GM18520 (cell line): ENCODE results near the gene RBPJ.
"Not testable (repeated sequence)": the region's sequence is repeated elsewhere in the genome, so short reads cannot be mapped to it uniquely, and the experiment has no call there.

ENCODE experiments used
- ATAC-seq: cut with Tn5 transposase; IDR thresholded peaks from one replicate; pipeline ENCODE4 v1.9.1; 2021; ENCODE audit not compliant: unreplicated experiment

RBPJ gene

DNA sequence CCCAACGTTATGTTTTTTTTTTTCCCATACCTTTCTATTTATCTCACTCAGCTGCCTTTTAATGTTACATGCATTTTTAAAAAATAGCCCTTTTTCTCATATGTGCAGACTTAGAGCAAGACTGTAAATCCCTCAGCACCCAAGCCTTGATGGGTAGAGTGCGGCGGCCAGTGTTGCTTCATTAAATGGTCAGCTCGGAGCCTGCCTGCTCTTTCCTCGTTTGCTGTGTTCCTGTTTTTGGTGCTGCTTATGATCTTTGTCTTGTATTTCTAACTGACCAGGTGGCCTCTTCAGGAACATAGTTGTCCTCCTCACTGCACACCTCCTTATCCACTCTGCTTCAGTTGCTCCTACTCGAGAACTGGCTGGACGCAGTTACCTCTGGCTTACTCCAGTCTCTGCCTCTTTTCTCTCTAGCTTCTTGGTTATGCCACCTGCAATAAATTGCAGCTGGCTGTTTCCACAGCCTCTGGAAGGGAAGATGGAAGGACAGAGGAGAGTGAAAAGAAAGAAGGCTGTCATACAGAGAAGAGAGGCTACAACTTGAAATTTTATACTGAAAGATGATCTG is 10.7 kb downstream of the RBPJ start:
- no peak for ATAC-seq

DNA sequence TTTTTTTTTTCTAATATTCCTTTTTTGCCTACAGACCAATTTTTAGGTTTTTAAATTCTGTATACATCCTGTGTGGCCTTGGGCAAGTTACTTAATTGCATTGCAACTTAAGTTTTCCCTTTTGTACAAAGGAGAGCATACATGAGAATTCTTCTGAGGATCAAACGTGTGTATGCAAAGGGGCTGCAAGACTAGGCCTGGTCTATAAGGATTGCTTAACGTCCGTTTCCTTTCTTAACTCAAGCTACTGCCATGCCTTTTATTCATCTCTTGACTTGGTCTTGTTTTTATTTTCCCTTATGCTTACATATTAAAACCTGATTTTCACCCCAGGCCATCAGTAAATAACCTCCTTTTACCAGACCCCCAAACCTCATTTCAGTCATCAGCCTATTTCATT is 13.6 kb downstream of the RBPJ start:
- ATAC-seq = no peak

DNA sequence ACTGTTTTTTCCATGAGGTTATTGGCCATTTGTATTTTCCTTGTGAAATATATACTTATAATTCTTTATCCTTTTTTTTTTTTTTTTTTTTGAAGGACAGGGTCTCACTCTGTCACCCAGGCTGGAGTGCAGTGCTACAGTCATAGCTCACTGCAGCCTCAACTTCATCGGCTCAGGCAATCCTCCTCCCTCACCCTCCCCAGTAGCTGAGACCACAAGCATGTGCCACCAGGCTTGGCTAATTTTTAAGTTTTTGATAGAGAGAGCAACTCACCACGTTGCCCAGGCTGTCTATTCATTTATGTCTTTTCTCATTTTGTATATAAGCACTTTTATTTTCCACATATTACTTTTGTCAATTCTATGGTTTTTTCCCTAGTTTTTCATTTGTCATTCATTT is 16.8 kb downstream of the RBPJ start:
- ATAC-seq = no peak

DNA sequence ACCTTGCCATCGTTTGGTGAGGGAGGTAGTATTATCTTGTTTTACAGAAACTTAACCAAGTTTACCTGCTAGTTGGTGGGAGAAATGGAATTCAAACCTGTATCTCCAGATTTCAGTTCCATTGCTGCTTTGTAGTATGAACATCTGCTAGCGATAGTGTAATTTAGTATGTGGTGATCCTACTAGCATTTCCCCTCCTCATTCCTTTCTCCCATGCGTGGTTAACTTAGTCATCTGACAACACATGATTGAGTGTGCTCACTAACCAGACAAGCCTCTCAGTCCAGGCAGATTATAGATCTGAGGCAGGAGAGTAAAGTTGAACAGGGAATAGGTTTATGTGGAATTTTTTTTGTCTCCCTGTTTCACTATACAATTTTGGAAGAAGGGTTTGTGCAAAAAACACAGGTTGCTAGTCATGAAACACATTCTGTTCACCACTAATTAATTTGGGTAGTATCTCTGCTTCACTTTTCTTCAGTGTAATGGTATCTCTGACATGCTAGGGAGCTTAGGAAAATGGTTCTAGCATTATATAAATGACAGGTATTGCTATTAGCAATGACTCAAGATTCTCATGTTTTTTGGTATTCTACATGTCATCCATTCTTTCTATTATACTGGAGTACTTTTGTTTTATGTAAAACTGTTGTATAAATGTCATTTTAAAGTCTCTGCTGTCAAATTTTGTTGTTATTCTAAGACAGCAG is 21.7 kb downstream of the RBPJ start:
- no peak for ATAC-seq

DNA sequence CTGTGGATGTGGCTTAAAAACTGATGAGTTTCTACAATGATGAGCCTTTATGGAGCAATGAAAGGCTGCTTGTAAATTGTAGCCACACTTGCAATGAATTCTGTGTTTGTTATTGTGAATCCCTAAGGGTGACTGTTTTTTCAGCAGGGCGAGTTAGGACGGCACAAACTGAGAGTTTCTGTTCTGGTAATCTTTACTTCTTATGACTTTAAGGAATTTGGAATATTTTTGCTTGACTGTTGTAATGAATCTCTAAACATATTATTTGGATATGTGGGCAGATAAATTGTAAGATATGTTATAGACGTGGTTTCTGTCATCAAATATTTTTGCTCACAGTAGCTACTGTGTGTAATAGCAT is 22.2 kb downstream of the RBPJ start:
- no peak for ATAC-seq

DNA sequence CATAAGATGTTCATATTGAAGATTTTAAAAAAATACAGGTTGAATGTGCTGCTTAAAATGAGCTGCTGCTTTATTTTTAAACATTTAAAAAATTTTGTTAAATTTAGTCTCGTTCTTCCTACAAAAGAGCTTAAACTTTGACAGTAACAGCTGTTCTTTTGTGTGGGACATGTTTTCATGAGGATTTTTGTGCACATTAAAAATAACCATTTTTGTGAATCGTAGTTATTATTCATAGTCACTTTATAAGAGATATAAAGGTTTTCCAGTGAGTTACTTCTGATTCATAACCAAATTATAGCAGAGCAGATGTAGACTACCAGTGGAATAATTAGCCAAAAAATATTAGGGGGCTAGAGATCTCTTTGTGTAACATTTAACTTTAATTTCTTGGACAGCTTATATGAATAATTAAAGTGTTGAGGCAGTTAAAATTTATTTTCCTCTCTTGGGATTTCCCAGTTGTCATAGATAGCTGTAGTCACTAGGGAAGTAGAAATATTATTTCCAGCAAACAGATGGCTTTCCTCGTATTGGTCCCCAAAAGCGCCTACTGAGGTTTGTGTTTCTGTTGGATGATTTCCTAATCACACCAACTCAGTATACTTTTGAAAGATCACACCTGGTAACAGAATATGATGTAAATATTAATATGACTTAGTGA is 24.2 kb downstream of the RBPJ start:
- no peak for ATAC-seq

DNA sequence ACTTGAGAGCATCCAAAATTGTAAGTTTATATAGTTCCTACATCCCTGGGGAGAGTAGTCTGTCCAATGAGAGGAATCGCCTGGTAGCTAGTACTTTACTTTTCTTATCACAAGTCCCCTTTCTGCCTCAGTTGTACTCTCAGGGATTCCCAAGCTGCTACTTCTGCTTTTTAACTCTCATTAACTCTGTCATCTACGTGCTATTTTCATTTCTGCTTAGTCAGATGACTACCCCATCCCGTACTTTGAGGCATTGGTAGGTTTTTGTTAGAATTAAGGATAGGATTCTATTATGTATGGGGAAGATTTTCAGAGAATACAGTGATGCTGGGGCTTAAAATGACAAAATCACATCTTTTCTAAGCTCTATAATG is 24.7 kb downstream of the RBPJ start:
- ATAC-seq = no peak

DNA sequence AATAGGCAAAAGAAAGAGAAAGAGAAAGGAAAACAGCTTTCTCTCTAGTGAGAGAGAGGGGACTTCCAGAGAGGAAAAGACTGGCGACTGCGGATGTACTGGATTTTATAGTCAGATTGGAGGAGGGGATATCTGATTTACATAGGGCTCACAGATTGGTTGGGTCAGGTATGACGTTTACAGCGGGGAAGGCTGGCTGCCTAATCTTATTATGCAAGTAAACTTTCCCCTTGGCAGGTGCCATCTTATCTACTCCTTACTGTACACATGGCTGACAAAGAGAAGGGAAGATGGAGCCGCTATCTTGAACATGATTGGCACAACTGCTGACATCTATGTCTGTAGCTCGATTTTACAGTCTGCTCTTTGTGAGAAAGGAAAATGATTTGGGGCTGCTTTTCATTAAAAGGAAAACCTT is 25.4 kb downstream of the RBPJ start:
- ATAC-seq = no peak

DNA sequence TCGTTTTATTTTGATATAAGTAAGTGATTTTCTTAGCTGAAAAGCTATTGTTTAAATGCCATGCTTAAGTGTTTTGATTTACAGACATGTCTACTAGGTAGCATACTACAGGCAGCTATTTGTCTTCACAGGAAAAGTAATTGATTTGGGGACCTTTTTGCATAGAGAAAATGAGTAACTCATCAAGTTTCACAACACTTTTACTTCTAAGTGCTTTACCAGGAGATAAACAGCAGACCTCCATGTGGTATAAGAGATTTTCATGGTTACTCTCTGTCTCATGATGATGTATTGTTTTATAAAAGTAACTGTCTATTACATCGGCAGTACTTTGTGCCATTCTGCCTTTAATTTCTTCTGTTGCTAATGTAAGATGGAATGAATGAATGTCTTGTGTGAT is 28.7 kb downstream of the RBPJ start:
- ATAC-seq = no peak

DNA sequence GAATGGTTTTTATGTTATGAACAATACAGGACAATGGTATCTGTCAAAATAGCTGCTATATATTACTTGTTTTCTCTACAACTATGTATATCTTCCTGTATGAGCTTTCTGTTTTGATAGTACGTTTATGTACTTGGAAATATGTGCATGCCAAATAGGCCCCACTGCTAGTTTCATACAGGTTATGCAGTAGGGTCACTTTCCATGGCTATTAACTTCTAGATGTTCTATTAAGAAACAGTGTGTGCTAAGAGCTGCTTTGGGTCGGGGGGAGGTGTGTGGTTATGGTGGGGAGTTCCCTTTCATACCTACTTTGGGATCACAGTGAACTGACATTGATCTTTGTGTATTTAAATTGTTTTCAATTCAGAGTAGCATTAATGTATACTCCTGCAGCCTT is 30.9 kb downstream of the RBPJ start:
- no peak for ATAC-seq

DNA sequence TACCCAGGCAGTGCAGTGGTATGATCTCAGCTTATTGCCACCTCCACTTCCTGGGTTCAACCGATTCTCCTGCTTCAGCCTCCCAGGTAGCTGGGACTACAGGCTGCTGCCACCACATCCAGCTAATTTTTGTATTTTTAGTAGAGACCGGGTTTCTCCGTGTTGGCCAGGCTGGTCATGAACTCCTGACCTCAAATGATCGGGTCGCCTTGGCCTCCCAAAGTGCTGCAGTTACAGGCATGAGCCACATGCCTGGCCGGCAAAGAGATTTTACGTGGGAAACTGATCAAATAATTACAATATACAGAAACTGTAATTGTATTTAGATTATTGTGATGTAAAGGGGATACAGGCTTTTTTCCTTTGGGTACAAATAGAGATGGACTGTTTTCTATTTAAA is 33.7 kb downstream of the RBPJ start:
- no peak for ATAC-seq

DNA sequence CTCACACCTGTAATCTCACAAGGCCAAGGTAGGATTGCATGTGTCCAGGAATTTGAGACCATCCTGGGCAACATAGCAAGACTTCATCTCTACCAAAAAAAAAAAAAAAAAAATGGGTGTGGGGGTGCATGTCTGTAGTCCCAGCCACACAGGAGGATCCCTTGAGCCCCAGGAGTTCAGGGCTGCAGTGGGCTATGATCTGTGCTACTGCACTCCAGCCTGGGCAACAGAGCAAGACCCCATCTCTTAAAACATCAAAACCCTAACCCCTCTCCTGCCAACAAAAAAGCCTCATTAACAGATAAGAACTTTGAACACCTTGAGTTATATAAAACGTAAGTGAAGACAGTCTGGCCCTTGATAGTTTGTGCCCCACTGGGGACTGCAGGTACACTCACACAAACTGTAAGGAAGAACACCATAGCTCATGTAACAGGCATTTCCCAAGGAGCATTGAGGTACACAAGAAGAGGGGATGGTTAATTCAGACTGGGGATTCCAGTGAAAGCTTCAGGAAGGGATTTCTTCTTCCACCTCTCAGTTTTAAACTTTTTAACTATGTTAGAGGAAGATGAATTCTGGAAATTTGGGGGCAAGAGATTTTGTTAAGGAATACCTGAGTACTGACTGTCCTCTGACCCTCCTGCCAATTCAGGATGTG is 34.7 kb downstream of the RBPJ start:
- ATAC-seq = no peak

DNA sequence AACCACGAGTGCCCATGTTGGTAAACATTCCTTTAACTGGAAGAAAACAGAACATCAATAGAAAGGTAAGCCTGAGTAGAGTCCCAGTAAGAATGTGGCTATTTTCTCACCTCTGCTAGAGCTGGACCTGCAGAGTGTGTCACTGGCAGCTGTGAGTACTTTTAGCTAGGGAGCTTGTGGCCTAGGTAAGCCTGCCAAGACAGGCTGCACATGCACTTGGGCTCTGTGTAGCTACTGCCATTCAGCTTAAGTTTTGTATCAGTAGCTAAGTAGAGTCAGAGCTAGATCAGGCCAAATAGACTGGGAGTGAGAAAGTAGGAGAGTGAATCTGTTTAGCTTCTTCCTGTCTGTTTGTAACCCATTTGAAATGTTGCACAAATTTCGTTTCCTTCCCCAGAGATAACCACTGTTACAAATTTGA is 35.3 kb downstream of the RBPJ start:
- no peak for ATAC-seq

DNA sequence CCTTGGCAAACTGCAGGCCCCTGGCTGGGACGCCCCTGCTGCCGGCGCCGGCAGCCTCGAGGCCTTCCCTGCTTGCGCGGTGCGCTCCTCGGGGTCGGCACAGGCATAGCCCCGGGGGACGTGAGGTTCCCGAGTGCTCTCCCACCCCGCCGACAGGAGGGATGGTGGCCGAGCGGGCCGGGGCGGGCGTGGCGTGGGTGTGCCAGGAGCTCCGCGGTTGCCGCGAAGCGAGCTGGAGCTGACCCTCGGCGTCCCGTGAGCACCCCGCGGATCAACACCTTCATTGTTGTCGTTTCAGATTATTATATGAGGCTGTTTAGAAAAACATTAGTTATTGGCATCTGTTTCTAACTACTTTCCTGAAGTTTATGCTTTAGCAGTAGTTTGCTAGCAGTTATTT is 38.7 kb downstream of the RBPJ start:
- ATAC-seq = not testable (repeated sequence)

DNA sequence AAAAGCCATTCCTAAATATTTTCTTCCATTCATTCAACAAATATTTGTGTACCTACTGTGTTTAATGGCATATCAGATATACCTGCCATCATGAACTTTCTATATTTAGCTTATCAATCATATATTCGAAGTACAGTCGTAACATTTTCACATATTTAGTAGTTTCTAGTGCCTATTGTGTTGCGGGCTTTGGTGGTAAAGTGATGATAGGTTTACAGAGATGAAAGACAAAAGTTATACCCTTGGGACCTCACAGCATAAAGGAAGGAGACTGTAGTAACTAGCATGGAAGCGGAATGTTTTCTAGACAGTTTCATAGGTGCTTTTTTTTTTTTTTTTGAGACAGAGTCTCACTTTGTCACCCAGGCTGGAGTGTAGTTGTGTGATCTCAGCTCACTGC is 39.5 kb downstream of the RBPJ start:
- ATAC-seq = no peak

DNA sequence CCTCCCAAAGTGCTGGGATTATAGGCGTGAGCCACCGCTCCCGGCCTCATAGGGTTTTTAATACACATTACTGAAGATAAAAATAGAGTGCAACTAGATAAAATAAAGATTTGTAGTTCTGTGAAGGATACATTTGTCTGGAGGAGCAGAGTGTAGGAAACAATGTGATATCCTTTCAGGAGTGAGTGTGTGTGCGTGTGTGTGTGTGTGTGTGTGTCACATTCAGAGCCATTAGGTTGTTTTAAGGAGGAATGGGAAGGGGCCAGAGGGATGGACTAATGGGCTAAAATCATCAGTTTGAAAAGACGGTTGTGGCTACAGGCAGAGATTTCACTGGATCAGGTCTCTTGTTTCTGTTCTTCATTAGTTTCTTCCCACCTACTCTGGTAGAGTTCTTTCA is 40.0 kb downstream of the RBPJ start:
- no peak for ATAC-seq

DNA sequence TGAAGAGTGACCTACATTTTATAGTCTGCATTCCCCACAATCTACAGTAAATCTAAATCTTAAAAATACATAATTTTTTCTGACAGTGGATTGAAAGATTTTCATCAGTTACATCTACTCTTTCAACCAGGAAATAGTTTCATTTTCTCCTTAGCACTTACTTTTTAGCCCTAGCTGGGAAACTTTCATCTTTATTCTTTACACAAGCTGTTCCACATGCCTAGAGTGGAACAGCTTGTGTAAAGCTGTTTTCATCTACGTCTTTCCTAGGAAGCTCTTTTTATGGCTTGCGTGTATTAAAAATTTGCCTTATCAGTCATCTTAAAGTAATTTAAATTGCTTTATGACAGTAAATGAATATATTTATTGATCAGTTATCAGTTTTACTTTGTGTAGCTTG is 40.5 kb downstream of the RBPJ start:
- ATAC-seq = no peak

DNA sequence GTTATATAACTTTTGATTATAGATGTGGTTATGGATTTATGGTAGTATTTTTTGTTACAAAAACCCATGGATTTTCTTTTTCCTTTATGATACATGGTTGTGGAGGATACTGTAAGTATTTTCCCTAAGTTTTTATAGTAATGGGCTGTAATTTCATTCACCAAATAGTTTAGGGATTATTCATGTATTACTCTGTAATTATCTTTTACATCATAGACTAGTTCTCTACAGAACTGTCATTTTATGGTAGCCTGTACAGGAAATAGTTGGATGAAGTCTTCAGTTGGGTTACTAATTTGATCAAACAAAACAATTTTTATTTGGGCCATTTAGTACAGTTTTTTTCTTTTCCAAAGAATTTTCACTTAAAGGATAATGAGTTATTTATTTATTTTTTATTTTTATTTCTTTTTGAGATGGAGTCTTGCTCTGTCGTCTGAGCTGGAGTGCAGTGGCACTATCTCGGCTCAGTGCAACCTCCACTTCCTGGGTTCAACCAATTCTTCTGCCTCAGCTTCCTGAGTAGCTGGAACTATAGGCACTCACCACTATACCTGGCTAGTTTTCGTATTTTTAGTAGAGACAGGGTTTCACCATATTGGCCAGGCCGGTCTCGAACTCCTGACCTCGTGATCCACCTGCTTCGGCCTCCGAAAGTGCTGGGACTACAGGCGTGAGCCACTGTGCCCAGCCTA is 42.1 kb downstream of the RBPJ start:
- ATAC-seq = no peak

DNA sequence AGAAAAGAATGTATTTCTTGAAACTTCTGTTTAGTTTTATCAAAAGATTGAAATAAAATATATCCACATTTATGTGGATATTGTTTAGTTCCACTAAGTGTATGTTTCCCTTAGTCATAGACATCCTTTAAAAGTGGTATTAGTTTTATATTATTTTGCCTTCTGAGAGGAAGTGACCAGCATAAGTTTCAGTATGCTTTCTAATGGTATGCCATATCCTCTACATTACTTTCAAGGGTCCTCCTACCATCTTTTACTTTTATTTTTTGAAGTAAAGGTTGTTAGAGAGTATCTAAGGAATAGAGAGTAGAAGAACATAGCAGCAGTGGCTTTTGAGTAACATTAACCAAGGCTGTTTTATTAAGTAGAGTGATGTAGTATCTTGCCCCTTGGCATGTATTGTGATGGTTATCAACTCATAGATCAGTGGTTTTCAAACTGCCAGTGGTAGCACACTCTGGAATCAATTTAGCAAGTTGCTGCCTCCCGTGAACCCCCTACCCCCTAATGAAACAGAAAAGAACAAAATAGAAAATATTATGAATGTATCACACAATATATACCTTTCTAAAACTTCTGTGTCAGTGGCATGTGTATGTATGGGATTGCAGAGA is 44.8 kb downstream of the RBPJ start:
- ATAC-seq = no peak

DNA sequence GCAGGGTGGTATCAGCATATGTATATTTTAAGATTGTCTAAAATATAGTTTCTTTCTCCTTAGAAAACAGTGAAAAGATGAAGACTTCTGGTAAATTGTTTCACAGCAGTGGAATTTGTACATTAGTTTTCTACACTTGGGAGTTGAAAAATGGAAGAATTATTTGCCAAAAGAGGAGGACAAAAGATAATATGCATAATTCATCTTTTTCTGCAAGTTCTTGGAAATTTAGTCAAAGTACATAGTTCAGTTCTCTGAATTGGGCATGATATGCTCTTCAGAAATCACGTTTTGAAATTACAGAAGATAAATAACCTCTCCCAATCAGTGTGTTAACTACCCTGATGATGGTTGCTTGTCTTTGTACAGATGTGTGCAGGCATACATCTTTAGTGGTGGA is 47.0 kb downstream of the RBPJ start:
- ATAC-seq = no peak

DNA sequence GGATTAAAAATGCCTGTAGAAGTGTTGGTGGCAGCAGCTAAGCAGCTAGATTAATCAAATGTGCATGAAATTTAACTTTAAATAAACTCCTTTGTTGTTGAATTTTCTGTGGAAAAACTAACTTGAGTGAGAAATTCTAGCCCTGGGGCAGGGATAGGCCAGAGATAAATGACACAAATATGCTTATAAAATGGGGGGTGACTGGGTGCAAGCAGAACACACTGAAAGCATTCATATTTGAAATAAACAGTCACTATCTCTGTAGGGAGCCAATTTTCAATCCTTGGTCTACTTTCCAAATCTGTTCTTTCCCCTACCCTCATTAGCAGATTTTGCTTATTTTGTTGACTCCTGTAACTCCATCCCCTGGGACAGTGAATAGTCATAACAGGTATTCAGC is 47.9 kb downstream of the RBPJ start:
- ATAC-seq = no peak
